Stimulated activated CD8-positive, alpha-beta memory T cell treated with anti-CD3 and anti-CD28 coated beads, Interleukin-12 subunit alpha, Interleukin-12 subunit beta, amount 100 ng/mL, for 1 hour (primary cell): ENCODE measurements around the gene FGD3.
A peak's percentile ranks its signal among the peaks of the same experiment; 100 is the strongest.

Source experiments
- DNase-seq: peaks from one replicate; pipeline ENCODE4 v3.0.0-alpha.2; 2020; ENCODE audit warnings: low read depth

The FGD3 gene

GRCh38 chr9:93054758-93055704 is 107.7 kb downstream of the FGD3 start:
- DNase-seq, result no peak

DNA sequence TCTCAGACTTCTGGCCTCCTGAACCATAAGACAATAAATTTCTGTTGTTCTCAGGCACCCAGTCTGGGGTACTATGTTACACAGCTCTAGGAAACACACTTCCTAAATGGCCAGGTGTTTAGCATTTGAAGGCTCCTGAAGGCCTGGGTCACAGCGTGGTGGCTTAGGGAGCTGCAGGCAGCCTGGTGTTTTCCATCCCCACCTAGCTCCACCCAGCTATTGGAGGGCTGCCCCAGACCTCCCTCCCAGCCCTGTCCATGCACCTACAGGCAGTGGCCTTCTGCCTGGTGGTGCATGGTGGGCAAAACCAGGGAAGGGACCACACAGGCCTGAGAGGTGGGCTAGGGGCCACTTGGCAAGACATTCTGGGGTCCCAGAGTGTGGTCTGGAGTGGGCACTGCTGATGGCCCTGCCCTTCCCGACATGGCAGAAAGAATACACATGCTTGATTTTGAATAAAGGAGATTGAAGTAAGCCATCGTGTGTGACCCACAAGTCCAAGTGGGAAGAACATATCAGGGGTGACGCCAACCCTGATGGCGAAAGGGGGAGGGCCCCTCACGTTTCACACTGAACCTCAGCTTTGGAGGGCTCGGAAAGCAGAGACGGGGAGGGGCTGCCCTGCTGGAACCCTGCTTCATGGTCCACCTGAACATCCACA is 109.8 kb downstream of the FGD3 start:
- DNase-seq, result no peak

DNA sequence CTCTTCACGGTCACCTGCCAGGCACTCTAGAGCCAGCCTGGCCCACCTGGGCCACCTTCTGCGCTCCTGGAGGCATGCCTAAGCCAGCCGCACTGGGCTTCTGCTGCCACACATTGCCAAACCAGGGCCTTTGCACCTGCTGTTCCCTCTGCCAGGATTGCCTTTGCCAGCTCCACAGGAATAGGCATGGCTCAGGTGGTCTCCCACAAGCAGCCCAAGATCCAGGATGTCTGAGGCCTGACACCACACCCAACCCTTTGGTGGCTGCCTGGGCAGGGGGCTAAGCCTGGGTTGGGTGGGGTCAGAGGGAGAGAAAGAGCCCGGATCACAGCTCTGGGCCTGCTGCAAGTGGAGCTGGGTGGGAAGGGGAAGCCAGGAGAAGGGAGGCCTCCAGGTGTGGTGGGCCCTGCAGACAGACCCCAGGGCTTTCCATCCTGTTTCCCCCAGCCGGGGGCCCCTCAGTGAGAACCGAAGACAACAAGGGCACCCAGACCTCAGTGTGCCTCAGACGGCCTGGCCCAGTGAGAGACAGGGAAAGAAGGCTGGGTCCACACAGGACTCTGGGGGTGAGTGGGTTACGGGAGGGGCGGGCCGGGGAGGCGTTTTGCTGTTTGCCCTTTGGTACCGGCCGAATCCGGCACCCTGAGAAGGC is 110.5 kb downstream of the FGD3 start:
- no peak for DNase-seq

DNA sequence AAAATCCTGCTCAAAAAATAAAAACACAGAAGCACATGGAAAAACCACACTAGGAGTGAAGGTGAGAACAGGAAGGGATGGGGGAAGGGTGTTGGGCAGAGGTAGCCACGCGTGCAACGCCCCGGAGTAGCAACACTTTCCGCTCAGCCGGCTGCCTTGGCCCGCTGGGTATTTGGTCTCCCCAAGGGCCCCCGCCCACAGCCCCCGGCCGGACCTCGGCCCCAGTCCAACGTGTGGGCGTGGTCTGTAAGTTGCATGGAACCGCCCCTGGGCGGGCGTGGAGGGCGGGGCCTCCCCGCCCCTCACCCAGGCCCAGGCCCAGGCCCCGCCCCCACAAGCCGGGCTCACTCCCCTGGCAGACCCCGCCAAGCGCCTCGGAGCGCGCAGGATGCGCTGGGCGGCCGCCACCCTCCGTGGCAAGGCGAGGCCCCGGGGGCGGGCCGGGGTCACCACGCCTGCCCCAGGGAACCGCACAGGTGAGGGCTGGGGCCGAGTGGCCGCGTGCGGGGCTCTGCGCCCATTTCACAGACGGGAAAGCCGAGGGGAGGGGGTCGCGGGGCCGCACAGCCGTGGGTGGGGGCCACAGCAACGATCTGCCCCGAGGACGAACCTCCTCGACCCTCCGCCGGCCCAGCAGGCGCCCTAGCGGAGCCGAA is 111.2 kb downstream of the FGD3 start, which contains the start of gene SUSD3:
TSS of gene SUSD3 (plus strand) at position 347 of the 656 bp plus-strand sequence. CDS start at position 389, 42 bp downstream.
- DNase-seq, result no peak

GRCh38 chr9:93059011-93059714 is 111.8 kb downstream of the FGD3 start:
- DNase-seq, result no peak

DNA sequence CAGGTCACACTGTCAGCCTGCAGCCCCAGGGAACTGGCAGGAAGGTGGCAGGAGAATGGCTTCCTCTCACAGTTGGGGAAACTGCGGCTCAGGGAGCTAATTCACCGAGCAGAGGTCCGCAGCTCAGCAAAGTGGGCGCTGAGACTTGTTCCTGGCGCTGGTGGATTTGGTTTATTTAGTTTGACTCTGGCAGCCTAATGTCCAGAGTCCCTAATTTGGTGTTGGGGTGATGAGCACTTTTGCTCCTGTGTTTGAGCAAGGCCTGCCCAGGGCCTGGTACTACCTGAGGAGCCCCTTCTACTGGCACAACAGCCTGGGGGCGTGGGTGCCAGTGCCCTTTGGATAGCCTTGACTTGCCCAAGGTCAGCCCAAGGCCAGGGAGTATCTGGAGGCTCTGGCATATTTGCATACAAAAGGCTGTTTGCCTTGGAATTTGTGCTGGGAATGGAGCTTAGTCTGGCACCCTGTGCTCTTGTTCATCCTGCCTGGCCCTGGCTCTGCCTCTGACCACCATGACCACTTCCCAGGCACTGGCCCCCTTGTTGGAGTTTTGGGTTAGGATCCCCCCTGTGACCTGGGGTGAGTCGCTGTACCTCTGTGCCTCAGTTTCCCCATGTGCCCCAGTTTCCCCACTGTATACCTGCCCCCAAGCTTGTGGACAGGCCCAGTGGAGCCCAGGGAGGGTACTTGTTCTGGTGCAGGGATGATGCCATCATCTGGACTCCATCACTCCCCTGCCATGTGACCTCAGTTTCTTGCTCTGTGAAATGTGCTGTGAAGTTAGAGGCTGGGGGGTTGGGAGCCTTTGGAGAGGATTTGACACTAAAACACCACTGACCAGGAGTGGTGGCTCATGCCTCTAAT is 112.6 kb downstream of the FGD3 start:
- no peak for DNase-seq

DNA sequence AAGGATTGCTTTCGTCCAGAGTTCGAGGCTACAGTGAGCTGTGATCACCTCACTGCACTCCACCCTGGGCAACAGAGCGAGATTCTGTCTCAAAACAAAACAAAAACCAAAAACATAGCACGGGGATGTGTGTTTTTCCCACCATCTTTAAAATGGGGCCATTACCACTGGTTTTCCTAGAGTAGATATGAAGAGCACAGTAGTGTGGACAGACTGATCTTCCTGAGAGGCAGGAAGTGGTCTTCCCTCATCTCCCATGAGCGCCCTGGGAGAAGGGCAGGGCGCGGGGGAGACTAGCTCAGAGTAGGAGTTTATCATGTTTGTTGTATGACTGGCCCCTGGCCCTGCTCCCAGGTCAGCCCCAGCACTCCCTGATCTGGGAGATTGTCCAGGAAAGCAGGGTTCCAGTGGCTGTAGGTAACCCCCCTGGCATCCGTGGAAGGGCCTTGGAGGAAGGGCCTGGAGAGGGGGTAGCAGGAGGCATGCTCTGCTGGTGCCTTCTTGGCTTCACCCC is 113.5 kb downstream of the FGD3 start:
- no peak for DNase-seq

DNA sequence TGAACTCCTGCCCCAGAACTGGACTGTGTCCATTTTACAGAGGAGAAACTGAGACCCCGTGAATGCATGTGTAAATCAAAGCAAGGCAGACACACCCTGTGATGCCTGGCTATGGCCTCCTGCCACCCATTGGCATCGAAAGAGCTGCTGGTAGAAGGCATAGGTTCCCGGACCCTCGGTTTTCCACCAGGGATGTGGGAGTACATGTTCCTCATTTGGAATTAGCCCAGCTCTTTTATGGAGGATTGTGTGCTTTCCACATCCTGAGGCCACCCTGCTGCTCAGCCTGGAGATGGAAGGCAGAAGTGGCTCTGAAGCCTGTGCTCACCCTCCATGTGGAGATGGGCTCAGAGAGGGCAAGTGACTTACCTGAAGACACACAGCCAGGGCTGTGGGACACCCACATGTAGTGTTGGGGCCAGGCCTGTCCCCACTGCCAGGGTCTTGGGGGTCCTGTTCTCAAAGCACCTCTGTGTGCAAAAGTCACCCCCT is 114.0 kb downstream of the FGD3 start:
- no peak for DNase-seq

- no peak for DNase-seq
Observed at GRCh38 chr9:93061791-93062763, 114.8 kb downstream of the FGD3 start.

DNA sequence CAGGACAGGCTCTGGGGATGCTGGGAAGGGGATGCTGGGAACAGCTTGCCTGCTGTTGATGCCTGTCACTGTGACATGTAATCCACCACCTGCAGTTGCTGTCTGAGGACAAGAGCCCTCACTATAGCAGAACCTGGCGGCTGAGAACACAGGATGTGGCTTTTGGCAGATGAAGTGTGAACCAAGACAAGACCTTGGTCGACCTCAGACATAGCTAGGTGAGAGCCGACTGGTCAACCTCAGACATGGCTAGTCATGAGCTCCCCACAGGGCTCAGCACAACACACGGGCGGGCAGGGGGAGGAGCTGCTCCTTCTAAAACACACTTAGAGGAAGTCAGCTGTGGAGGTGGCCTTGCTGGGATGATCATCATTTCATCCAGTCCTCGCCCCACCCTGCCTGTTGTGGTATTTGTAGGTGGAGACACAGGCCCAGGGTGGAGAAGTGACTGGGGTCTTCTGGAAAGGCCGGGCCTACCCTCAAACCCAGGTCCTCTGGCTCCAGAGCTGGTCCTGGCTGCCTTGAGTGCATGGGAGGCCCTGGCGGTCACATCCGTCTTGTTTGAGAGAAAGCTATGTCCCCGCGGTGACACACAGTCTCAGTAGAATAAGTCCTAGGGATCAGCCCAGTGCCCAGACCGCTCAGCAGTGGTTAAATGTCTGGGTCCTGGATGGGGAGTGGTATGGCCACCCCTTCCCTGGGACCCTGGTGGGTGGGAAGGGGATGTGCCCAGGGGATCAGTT is 117.2 kb downstream of the FGD3 start:
- peak; percentile 76 for DNase-seq

- no peak for DNase-seq
Observed at GRCh38 chr9:93065135-93065720, 117.9 kb downstream of the FGD3 start.

GRCh38 chr9:93066978-93067603 is 119.8 kb downstream of the FGD3 start:
- DNase-seq, result no peak

DNA sequence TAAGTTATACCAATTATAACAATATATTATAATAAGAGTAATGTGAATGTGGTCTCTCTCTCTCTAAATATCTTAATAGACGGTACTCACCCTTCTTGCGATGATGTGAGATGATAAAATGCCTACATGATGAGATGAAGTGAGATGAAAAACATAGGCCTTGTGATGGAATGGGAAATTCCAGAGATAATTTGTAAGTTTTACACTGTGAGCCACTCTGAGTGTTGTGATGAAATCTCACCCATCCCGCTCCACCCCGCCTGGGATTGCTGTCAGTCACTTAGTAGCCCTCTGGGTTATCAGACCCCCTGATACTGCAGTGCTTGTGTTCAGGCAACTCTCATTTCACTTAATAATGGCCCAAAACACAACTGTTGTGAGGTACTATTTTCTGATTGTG is 121.6 kb downstream of the FGD3 start:
- DNase-seq, result no peak

DNA sequence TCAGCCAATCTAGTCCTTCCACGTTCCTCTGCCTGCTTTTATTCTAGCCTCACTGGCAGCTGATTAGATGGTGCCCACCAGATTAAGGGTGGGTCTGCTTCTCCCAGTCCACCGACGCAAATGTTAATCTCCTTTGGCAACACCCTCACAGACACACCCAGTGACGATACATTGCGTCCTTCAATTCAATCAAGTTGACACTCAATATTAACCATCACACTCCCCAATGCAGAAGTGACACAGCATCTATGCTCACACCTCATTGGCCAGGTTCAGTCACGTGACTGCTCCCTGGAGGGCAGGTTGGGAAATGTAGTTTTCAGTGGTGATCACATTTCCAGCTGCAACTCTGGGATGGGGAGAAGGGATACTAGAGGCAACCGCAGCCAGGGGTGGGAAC is 124.1 kb downstream of the FGD3 start:
- DNase-seq, result no peak

DNA sequence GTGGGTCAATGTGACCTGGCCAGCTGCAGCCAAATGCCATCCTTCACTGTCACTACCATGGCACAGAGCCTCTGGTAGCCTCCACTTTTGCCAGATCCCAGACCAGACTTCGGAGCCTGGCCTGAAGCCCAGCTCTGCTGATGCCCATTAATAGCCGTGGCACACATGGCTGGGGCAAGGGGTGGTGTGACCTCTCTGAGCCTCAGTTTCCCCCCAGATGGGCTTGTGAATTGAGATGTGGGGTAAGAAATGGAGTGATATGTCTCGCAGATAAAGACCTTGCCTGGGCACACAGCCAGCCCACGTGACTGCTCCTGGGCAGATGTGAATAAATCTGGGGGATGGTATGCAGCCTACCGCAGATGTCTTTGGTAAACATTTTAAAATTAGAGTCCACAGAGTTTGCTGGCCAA is 125.1 kb downstream of the FGD3 start:
- no peak for DNase-seq

DNA sequence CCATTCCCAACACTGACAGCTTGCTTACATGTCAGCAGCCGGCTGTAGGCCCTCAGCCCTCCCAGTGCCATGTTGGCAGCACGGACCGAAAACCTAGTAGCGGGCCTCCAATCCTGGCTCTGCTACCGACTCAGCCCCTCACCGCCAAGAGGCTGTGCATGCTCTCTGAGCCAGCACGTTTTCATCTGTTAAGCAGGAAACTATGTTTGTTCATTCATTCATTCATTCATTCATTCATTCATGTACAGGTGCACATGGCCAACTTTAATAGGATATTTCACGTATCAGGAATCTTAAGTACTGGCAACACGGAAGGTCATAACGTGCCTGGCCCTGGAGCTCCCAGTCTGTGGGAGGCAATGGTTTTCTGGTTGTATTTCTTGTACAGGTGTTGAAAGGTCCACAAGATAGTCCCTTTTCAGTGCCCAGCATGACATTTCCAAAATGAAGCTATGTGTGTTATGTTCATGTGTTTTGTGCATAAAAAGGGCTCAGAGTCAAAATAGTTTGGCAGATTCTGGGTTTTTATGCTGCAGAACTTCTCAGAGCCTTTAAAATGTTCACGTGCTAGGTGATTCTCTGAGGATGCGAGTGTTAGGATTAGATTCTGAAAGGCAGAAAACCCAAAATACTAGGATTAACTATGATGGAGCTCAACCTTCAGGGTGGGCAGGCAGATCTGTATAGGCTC is 128.9 kb downstream of the FGD3 start:
- DNase-seq, result no peak

GRCh38 chr9:93076792-93077128 is 129.4 kb downstream of the FGD3 start:
- no peak for DNase-seq
